Measurements from ENCODE around the gene MSH5. TPM values are rescaled to one million over a fixed set of nuclear protein-coding genes. Genes with fewer than 3 reads are reported as not detected.

The MSH5 gene
- polyA plus RNA-seq, 1 donor (not counting 4 experiments of a cell fraction or from before 2014, with no cell fraction given), result 14.8 TPM

DNA sequence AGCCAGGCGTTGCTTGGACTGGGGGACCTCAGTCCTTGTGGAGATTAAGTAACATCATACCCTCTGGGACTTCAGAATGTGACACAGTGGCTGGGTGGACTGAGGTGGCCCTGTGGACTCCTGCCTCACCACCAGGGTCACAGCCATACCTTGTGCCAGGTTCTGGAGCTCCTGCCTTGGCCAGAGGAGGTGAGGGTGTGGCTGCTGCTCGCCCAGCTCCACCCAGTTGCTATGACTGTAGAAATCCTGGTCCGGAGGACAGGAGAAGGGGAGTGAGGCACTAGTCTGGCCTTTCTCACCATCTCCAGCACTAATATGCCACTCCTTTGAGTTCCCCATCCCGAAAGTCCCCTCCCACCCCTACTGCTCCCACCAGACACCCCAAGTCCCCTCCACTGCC lies 35.4 kb downstream of the MSH5 start:
- peaks cover 12 to 15% of the 10 kb centered on the region in 2 experiments for H3K36me3 ChIP-seq (ENCODE audit: control insufficient read depth in 2 of 2, extremely low read depth in 1 of 2, insufficient read depth in 2 of 2, low read length in 2 of 2)
- no peak overlapping the region for H3K4me2 ChIP-seq (ENCODE audit: control insufficient read depth, extremely low read depth, insufficient read depth, low read depth, low read length)
- no peak overlapping the region for H3K27ac ChIP-seq (ENCODE audit: control insufficient read depth, insufficient read depth, low read length)
- no peaks in the 10 kb centered on the region for H3K79me2 ChIP-seq (ENCODE audit: control insufficient read depth, insufficient read depth, low read length)
- H3K4me1 ChIP-seq (ENCODE audit: control insufficient read depth, extremely low read depth, insufficient read depth, low read length), result peaks cover 25% of the 10 kb centered on the region
- no peak for TF ChIP-seq EZH2 (IDR thresholded peaks at IDR 0.05; ENCODE audit: low read length)
- TF ChIP-seq, protein P1, sequence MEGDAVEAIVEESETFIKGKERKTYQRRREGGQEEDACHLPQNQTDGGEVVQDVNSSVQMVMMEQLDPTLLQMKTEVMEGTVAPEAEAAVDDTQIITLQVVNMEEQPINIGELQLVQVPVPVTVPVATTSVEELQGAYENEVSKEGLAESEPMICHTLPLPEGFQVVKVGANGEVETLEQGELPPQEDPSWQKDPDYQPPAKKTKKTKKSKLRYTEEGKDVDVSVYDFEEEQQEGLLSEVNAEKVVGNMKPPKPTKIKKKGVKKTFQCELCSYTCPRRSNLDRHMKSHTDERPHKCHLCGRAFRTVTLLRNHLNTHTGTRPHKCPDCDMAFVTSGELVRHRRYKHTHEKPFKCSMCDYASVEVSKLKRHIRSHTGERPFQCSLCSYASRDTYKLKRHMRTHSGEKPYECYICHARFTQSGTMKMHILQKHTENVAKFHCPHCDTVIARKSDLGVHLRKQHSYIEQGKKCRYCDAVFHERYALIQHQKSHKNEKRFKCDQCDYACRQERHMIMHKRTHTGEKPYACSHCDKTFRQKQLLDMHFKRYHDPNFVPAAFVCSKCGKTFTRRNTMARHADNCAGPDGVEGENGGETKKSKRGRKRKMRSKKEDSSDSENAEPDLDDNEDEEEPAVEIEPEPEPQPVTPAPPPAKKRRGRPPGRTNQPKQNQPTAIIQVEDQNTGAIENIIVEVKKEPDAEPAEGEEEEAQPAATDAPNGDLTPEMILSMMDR (optimal IDR thresholded peaks at IDR 0.05 in 1 of 3, IDR thresholded peaks at IDR 0.05 in 1 of 3, conservative IDR thresholded peaks at IDR 0.05 in 1 of 3; ENCODE audit: extremely low read depth in 1 of 3, insufficient read depth in 2 of 3, low read length in 3 of 3), result no peak
- FAIRE-seq (no peak), DNase-seq (ENCODE audit: low read depth, low spot score) (no peak)
- no peak overlapping the region for H2AFZ ChIP-seq (ENCODE audit: control insufficient read depth, low read length)
- H3K27me3 ChIP-seq (ENCODE audit: control insufficient read depth, extremely low read depth, insufficient read depth, low read length), result no peaks in the 10 kb centered on the region
- H3K9me3 ChIP-seq (ENCODE audit: control insufficient read depth, low read depth, low read length), result no peaks in the 10 kb centered on the region
- no peak overlapping the region for H3K9ac ChIP-seq (ENCODE audit: control insufficient read depth, extremely low read depth, insufficient read depth, low read length)
- no peaks in the 10 kb centered on the region for H3K9me1 ChIP-seq (ENCODE audit: control insufficient read depth, extremely low read depth, insufficient read depth, low read length)
- dilution Hi-C loops (cut with MboI; ENCODE audit: extremely low pct_ligation_motif_present, low sequenced_read_pairs), result no loop called here
- H4K20me1 ChIP-seq (ENCODE audit: control insufficient read depth, extremely low read depth, insufficient read depth, low read length), result no peaks in the 10 kb centered on the region
- no peak overlapping the region for H3K4me3 ChIP-seq (ENCODE audit: control insufficient read depth in 2 of 3, extremely low read depth in 1 of 3, insufficient read depth in 2 of 3, low read depth in 1 of 3, low read length in 3 of 3)

DNA sequence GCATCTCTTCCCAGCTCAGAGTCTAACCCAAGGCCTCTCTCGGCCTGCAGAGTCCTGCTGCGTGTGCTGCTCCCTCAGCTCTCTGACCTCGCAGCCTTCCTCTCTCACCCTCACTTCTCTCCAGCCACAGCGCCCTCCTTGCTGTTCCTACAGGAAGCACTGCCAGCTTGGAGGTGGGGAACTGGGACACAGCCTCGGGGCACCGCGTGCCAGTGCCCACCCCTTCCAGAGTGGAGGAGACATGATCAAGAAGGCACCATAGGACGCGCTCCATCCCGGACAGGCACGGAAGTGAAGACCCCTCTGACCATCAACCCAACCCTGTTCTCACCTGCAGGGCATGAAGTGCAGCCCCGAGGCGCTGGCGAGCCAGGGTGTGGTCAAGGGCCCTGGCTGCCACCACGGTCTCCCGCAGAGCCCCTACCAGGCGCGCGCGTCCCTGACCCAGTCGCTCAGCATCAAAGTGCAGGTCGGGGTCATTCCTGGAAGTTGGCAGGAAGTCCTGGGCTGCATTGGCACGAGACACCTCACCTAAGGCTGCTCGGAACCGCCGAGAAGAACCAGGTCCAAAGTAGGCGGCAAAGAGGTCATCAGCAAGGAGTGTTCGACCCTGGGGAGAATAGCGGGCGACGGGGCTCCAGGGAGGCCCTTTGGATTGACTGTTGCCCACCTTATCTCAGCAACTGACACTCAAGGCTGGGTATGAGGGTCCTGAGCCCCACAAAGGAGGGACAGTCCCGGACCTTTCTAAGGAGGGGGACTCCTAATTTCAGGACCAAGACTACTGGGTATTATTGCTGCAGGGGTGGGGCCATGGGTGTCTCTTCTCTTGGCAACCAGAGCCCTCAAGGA lies 36.1 kb downstream of the MSH5 start:
- no peaks in the 10 kb centered on the region for H3K9me1 ChIP-seq (ENCODE audit: control insufficient read depth, extremely low read depth, insufficient read depth, low read length)
- no peak overlapping the region for H2AFZ ChIP-seq (ENCODE audit: control insufficient read depth, low read length)
- TF ChIP-seq EZH2 (IDR thresholded peaks at IDR 0.05; ENCODE audit: low read length), result no peak
- TF ChIP-seq, protein P1 (optimal IDR thresholded peaks at IDR 0.05 in 1 of 3, IDR thresholded peaks at IDR 0.05 in 1 of 3, conservative IDR thresholded peaks at IDR 0.05 in 1 of 3; ENCODE audit: extremely low read depth in 1 of 3, insufficient read depth in 2 of 3, low read length in 3 of 3), result no peak
- H3K36me3 ChIP-seq (ENCODE audit: control insufficient read depth in 2 of 2, extremely low read depth in 1 of 2, insufficient read depth in 2 of 2, low read length in 2 of 2), result peaks cover 13 to 20% of the 10 kb centered on the region in 2 experiments
- H3K27ac ChIP-seq (ENCODE audit: control insufficient read depth, insufficient read depth, low read length), result no peak overlapping the region
- H3K4me3 ChIP-seq (ENCODE audit: control insufficient read depth in 2 of 3, extremely low read depth in 1 of 3, insufficient read depth in 2 of 3, low read depth in 1 of 3, low read length in 3 of 3), result no peak overlapping the region
- H3K4me2 ChIP-seq (ENCODE audit: control insufficient read depth, extremely low read depth, insufficient read depth, low read depth, low read length), result no peak overlapping the region
- FAIRE-seq (no peak), DNase-seq (ENCODE audit: low read depth, low spot score) (no peak)
- H3K9me3 ChIP-seq (ENCODE audit: control insufficient read depth, low read depth, low read length), result no peaks in the 10 kb centered on the region
- no peaks in the 10 kb centered on the region for H4K20me1 ChIP-seq (ENCODE audit: control insufficient read depth, extremely low read depth, insufficient read depth, low read length)
- peaks cover 25% of the 10 kb centered on the region for H3K4me1 ChIP-seq (ENCODE audit: control insufficient read depth, extremely low read depth, insufficient read depth, low read length)
- H3K27me3 ChIP-seq (ENCODE audit: control insufficient read depth, extremely low read depth, insufficient read depth, low read length), result no peaks in the 10 kb centered on the region
- H3K79me2 ChIP-seq (ENCODE audit: control insufficient read depth, insufficient read depth, low read length), result no peaks in the 10 kb centered on the region
- H3K9ac ChIP-seq (ENCODE audit: control insufficient read depth, extremely low read depth, insufficient read depth, low read length), result no peak overlapping the region
- dilution Hi-C loops (cut with MboI; ENCODE audit: extremely low pct_ligation_motif_present, low sequenced_read_pairs), result no loop called here

Data from keratinocyte (primary cell).